ENCODE results near the gene IL1F10.
"Not testable (repeated sequence)": the region's sequence is repeated elsewhere in the genome, so short reads cannot be mapped to it uniquely, and the experiment has no call there.

IL1F10 gene

GRCh38 chr2:113078350-113078839 is 10.6 kb downstream of the IL1F10 start:
- peak; percentile 98 for DNase-seq (ENCODE audit: low read depth, low spot score)
- H3K27ac ChIP-seq = peak overlapping the region; percentile 99

GRCh38 chr2:113079131-113079530 is 11.4 kb downstream of the IL1F10 start:
- no peak for DNase-seq (ENCODE audit: low read depth, low spot score)
- H3K27ac ChIP-seq = peak overlapping the region; percentile 99

DNA sequence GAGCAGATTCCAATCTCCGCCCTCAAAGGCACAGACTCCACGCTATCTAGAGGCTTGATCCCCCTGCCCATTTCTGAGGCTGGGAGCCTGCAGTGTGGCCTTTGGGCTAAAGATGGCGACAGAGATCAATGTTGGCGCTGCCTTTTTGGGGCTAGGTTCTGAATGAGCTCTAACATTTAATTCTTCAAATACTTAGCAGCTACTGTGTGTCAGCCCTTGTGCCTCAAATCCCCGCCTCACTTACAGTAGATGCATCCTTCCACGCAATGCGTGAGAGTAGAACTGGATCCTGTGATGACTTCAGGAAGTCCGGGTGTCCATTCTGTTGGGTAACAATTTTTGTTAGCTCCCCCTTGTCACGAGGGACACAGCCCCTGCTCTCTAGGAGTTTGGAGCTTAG is 12.4 kb downstream of the IL1F10 start:
- no peak for DNase-seq (ENCODE audit: low read depth, low spot score)

DNA sequence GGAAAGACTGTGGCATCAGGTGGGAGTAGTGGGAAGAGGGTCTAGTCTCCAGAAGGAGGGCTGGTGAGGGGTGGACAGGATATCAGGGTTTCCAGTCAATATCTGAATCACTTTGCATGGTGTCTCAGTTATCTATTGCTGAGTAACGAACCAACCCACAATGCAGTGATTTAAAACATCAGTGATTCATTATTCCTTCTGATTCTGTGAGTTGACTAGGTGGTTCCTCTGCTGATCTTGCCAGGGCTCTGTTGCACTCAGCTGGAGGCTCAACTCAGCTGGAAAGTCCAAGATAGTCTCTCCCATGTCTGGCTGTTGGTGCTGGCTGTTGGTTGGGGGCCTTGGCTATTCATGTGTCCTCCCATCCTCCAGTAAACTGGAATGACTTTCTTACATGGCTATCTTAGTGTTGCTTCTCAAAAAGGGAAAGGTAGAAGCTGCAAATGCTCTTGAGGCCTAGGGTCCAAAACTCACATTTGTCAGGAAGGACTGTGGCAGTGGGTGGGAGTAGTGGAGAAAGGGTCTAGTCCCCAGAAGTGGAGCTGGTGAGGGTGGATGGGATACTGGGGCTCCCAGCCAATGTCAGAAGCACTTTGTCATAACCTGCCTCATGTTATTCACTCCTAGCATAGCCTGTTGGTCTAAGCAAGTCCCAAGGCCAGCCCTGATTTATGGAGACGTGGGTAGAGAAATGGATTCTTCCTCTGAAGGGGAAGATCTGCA is 13.9 kb downstream of the IL1F10 start:
- DNase-seq (ENCODE audit: low read depth, low spot score) = no peak
- H3K27ac ChIP-seq = peak overlapping the region; percentile 18

More for the DNA sequence above, 12.4 kb downstream of the IL1F10 start:
- H3K27ac ChIP-seq = peak overlapping the region; percentile 99

- no peak overlapping the region for H3K27ac ChIP-seq
- DNase-seq (ENCODE audit: low read depth, low spot score) = no peak
These were observed 15.5 kb downstream of the IL1F10 start for GRCh38 chr2:113083296-113083695.

- no peak for DNase-seq (ENCODE audit: low read depth, low spot score)
- peak overlapping the region; percentile 66 for H3K27ac ChIP-seq
These were observed 16.7 kb downstream of the IL1F10 start for GRCh38 chr2:113084249-113085000.

DNA sequence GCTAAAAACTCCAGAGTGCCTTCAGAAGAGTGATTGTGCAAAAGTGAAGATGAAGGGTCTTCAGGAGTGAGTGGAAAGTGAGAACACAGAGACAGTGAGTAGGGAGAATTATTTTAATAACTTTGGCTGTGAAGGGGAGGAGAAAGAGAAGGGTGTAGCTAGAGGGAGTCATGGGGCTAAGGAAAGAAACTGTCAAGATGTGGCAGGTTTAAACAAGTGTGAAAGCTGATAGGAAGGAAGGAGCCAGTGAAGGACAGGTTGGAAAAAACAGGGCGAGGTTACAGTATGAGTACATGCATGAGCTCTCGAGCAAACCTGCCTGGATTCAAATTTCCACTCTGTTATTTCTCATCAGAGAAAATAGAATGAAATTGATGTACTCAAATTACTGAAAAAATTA is 17.8 kb downstream of the IL1F10 start:
- peak; percentile 75 for DNase-seq (ENCODE audit: low read depth, low spot score)
- peak overlapping the region; percentile 66 for H3K27ac ChIP-seq

DNA sequence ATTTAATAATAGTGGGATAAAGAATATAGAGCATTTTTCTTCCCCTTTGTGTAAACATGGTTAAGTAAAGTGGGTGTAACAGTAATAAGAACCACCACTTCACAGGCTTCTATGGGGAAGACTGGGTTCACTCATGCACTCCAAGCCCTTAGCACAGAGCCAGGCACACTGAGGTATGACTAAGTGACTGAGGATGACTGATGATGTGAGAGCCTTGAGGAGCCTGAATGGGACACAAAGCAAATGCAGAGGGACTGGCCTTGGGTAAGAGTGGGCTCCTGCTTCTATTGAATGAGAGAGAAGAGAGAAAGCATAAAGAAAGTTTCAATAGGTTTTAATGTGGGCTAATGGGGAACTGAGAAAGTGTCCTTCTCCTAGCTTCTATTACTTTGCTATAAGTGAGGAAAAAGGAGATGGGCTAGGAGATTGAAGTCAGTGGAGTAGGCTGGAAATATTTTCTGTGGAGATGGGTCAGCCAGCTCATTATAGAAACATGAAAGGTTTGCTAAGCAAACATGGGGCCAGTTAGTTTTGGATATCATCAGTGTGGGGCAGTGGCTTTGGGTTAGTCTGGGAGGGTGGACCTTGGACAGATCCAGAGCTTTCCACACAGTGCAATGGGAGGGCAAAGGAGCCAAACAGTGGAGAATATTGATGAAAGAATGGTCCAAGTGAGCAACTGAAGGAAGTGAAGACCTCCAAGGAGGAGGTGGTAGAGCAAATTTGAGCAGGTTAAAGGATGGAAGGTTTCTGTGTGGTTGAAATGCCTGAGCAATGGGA is 20.6 kb downstream of the IL1F10 start:
- no peak overlapping the region for H3K27ac ChIP-seq
- DNase-seq (ENCODE audit: low read depth, low spot score) = no peak

- no peak overlapping the region for H3K27ac ChIP-seq
- DNase-seq (ENCODE audit: low read depth, low spot score) = no peak
These were observed 22.1 kb downstream of the IL1F10 start for GRCh38 chr2:113089916-113090315.

- DNase-seq (ENCODE audit: low read depth, low spot score) = no peak
- no peak overlapping the region for H3K27ac ChIP-seq
These were observed 23.6 kb downstream of the IL1F10 start for GRCh38 chr2:113091231-113091896.

DNA sequence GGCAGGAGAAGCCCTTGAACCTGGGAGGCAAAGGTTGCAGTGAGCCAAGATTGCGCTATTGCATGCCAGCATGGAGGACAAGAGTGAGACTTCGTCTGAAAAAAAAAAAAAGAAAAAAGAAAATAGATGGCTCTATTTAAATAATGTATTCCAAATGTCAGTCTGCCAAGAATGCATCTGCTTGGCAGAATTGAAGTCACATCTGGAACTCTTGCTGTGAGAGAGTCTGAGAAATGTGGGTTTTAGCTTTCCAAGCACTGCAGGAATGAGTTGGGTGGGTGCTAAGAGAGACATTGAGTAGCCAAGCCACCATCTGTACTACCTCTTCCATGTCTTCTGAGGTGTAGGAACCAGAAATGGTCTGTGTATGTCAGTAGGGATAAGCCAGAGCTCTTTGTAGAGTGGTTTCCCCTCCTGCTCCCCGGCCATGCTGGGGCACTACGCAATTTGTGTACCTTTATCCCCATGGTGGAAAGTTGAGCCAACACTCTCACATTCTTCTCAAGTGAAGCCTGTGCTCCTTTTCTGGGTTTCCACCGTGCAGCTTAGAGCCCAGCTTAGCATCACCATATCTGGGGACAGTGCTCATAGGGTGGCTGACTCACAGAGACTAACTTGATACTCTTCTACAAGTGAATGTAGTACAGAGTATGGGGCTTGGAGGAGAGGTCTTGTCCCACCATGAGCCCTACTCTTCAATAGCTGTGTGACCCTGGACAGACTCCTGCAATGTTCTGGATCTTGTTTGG is 25.3 kb downstream of the IL1F10 start:
- no peak for DNase-seq (ENCODE audit: low read depth, low spot score)
- H3K27ac ChIP-seq = no peak overlapping the region

DNA sequence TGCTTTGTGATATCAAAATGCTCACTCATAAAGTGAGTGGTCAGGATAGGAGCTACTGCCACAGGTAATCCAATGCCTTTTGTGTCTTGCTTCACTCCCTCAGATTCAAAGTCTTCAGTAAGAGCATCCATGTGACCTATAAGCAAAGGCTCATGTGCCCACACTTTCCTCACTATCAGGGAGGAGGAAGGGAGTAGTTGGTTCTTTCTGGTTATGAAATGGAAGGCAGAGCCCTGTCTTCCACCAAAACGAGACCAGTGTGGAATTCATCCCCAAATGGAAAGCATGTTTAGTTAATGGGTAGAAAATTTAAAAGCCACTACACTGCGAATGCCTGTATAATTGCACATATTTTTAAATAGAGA is 25.8 kb downstream of the IL1F10 start:
- no peak for DNase-seq (ENCODE audit: low read depth, low spot score)
- no peak overlapping the region for H3K27ac ChIP-seq

DNA sequence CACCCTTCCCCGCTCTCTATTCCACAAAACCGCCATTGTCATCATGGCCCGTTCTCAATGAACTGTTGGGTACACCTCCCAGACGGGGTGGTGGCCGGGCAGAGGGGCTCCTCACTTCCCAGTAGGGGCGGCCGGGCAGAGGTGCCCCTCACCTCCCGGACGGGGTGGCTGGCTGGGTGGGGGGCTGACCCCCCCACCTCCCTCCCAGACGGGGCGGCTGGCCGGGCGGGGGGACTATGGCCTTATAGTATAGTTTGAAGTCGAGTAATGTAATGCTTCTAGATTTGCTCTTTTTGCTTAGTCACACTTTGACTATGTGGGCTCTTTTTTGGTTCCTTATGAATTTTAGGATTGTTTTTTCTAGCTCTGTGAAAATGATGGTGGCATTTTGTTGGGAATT is 28.5 kb downstream of the IL1F10 start:
- H3K27ac ChIP-seq; DNase-seq (ENCODE audit: low read depth, low spot score): not testable (repeated sequence)

DNA sequence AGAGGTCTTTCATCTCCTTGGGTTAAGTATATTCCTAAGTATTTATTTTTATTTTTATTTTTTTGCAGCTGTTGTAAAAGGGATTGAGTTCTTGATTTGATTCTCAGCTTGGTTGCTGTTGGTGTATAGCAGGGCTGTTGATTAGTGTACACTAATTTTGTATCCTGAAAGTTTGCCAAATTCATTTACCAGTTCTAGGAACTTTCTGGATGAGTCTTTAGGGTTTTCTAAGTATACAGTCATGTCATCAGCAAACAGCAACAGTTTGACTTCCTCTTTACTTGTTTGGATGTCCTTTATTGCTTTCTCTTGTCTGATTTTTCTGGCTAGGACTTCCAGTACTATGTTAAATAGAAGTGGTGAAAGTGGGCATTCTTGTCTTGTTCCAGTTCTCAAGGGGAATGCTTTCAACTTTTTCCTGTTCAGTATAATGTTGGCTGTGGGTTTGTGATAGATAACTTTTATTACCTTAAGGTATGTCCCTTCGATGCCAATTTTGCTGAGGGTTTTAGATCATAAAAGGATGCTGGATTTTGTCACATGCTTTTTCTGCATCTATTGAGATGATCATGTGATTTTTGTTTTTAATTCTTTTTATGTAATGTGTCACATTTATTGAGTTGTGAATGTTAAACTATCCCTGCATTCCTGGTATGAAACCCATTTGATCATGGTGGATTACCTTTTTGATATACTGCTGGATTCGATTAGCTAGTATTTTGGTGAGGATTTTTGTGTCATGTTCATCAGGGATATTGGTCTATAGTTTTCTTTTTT is 29.3 kb downstream of the IL1F10 start:
- DNase-seq (ENCODE audit: low read depth, low spot score); H3K27ac ChIP-seq: not testable (repeated sequence)

DNA sequence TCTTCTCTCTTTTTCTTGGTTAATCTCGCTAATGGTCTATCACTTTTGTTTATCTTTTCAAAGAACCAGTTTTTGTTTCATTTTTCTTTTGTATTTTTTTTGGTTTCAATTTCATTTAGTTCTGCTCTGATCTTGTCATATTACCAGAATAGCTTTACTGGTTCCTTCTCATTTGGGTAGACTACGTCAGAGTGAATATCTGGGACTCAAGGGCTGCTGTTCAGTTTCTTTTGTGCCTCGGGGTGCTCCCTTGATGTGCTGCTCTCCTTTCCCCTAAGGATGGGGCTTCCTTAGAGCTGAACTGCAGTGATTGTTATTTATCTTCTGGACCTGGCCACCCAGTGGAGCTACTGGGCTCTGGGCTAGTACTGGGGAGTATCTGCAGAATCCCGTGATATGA is 30.3 kb downstream of the IL1F10 start:
- H3K27ac ChIP-seq = peak overlapping the region; percentile 13

GRCh38 chr2:113098532-113098931 is 30.8 kb downstream of the IL1F10 start:
- H3K27ac ChIP-seq = peak overlapping the region; percentile 13

More for the DNA sequence above, 30.3 kb downstream of the IL1F10 start:
- no peak for DNase-seq (ENCODE audit: low read depth, low spot score)

GRCh38 chr2:113102133-113102532 is 34.4 kb downstream of the IL1F10 start:
- no peak for DNase-seq (ENCODE audit: low read depth, low spot score)
- peak overlapping the region; percentile 35 for H3K27ac ChIP-seq

More at GRCh38 chr2:113098532-113098931, 30.8 kb downstream of the IL1F10 start:
- DNase-seq (ENCODE audit: low read depth, low spot score) = no peak

GRCh38 chr2:113103277-113103676 is 35.5 kb downstream of the IL1F10 start:
- no peak overlapping the region for H3K27ac ChIP-seq
- no peak for DNase-seq (ENCODE audit: low read depth, low spot score)
